HepG2 (cell line): ENCODE measurements around the gene SPACDR. TPM values are rescaled to one million over a fixed set of nuclear protein-coding genes. Genes with fewer than 3 reads are reported as not detected.

Experiments
- ATAC-seq: fragments of 200-7000 bp; cut with Tn5 transposase; 3 replicates; pipeline ENCODE4 v1.9.1; 2020; ENCODE audit warnings: mild to moderate bottlenecking, moderate library complexity
- BruUV-seq: library from RNA; stranded (reverse); fragments of 400-500 nt; replicated peaks from 2 replicates; lab custom pipeline; 2021; lab: Mats Ljungman, UMichigan
- CTCF ChIA-PET: fragments of 300-600 bp; formaldehyde crosslinking; extraction: SDS; loops from one replicate; lab custom pipeline; 2021; ENCODE audit warnings: low total read pairs, inconsistent platforms, low intra/inter-chr PET ratio; lab: Yijun Ruan, JAX
- POLR2A ChIA-PET: fragments of 350-600 bp; sonication (Branson Sonifier 250); formaldehyde crosslinking; loops from one replicate; lab custom pipeline; 2020; ENCODE audit warnings: antibody characterized with exemption, inconsistent platforms; lab: Yijun Ruan, JAX
- DNase-seq: peaks from one replicate; pipeline ENCODE4 v3.0.0-alpha.2; 2015; ENCODE audit warnings: low spot score
- FAIRE-seq: peaks from 3 replicates; lab custom pipeline; 2011; peaks lifted over from hg19 to GRCh38; lab: Jason Lieb, UNC
- H2AFZ ChIP-seq: one replicate; pipeline ENCODE4 v1.6.1; 2011; ENCODE audit warnings: low read length, inconsistent platforms
- H3K27ac ChIP-seq: fragments of 300-600 bp; 3 replicates; pipeline ENCODE4 v1.8.0; 2011; ENCODE audit warnings: mixed run types, mild to moderate bottlenecking, mixed read lengths, low read length, inconsistent platforms; ENCODE audit not compliant: insufficient read depth; ENCODE audit errors: extremely low read length
- H3K27me3 ChIP-seq, 2 experiments: fragments of 200-600 bp in 1 of 2; 2 replicates in 1 of 2; 3 replicates in 1 of 2; pipeline versions ENCODE4 v1.6.0 to v1.8.0; 2011; ENCODE audit warnings: low read length in 2 of 2, mild to moderate bottlenecking in 2 of 2, moderate library complexity in 2 of 2, inconsistent platforms in 1 of 2; ENCODE audit not compliant: insufficient read depth in 2 of 2, control insufficient read depth in 1 of 2
- H3K36me3 ChIP-seq, 2 experiments: fragments of 200-600 bp in 1 of 2; replicated peaks in 1 of 2; 2 replicates in 1 of 2; 3 replicates in 1 of 2; pipeline versions ENCODE4 v1.5.1 to v1.8.0; 2011; ENCODE audit warnings: low read length in 2 of 2, inconsistent platforms in 1 of 2; ENCODE audit not compliant: insufficient read depth in 2 of 2, control insufficient read depth in 1 of 2
- H3K4me1 ChIP-seq: 2 replicates; pipeline ENCODE4 v1.5.1; 2012; ENCODE audit warnings: low read length, inconsistent platforms; ENCODE audit not compliant: insufficient read depth
- H3K4me2 ChIP-seq: 2 replicates; pipeline ENCODE4 v1.6.0; 2011; ENCODE audit warnings: low read depth, low read length, inconsistent platforms
- H3K4me3 ChIP-seq, 3 experiments: fragments of 200-600 bp in 1 of 3; sonication (generic), shearing (Covaris generic) in 1 of 3; replicated peaks in 1 of 3; 2 replicates each; pipeline ENCODE4 v1.5.1; 2011 to 2016; ENCODE audit warnings: low read length in 3 of 3, inconsistent platforms in 2 of 3, low read depth in 2 of 3, mild to moderate bottlenecking in 2 of 3, control low read depth in 1 of 3, mixed read lengths in 1 of 3; ENCODE audit not compliant: insufficient read depth in 1 of 3
- H3K79me2 ChIP-seq: one replicate; pipeline ENCODE4 v1.6.1; 2011; ENCODE audit warnings: low read length, inconsistent platforms; ENCODE audit not compliant: insufficient read depth
- H3K9ac ChIP-seq: 2 replicates; pipeline ENCODE4 v1.6.0; 2011; ENCODE audit warnings: mild to moderate bottlenecking, low read depth, low read length, inconsistent platforms; ENCODE audit not compliant: insufficient read depth
- H3K9me3 ChIP-seq: 2 replicates; pipeline ENCODE4 v1.5.1; 2012; ENCODE audit warnings: mild to moderate bottlenecking, low read length
- H4K20me1 ChIP-seq: 2 replicates; pipeline ENCODE4 v1.6.0; 2011; ENCODE audit warnings: inconsistent platforms, mild to moderate bottlenecking, low read length, moderate library complexity; ENCODE audit not compliant: insufficient read depth
- FOXA1 ChIP-seq, 2 experiments: fragments of 450-650 bp in 1 of 2; sonication (generic) in 1 of 2; formaldehyde crosslinking in 1 of 2; IDR thresholded peaks; 2 replicates each; pipeline versions ENCODE4 v1.4.0 to v1.6.1; 2016 to 2020; ENCODE audit warnings: missing genetic modification reagents in 1 of 2
- MAZ ChIP-seq, 2 experiments: sonication (generic) in 1 of 2; formaldehyde crosslinking in 1 of 2; IDR thresholded peaks; 2 replicates each; pipeline versions ENCODE4 v1.5.0 to v1.6.1; 2012 to 2020; ENCODE audit warnings: low read depth in 2 of 2, mild to moderate bottlenecking in 2 of 2, borderline replicate concordance in 1 of 2, improper control_type of control experiment in 1 of 2, low read length in 1 of 2, missing genetic modification reagents in 1 of 2, moderate library complexity in 1 of 2
- THYN1 ChIP-seq: sonication (generic); formaldehyde crosslinking; IDR thresholded peaks from 2 replicates; pipeline ENCODE4 v1.8.1; 2023; ENCODE audit warnings: low read depth, mild to moderate bottlenecking, moderate library complexity, missing genetic modification reagents, borderline replicate concordance
- ZHX2 ChIP-seq, 2 experiments: sonication (generic) in 1 of 2; formaldehyde crosslinking in 1 of 2; IDR thresholded peaks; 2 replicates each; pipeline versions ENCODE4 v1.6.1 to v1.9.0; 2014 to 2022; ENCODE audit warnings: antibody characterized with exemption in 1 of 2, borderline replicate concordance in 1 of 2, inconsistent platforms in 1 of 2, low read depth in 1 of 2, missing genetic modification reagents in 1 of 2
- ZNF513 ChIP-seq: sonication (generic); formaldehyde crosslinking; conservative IDR thresholded peaks from 2 replicates; pipeline ENCODE4 v1.5.0; 2020; ENCODE audit warnings: missing genetic modification reagents
- ZNF839 ChIP-seq: sonication (generic); formaldehyde crosslinking; IDR thresholded peaks from 2 replicates; pipeline ENCODE4 v1.4.0; 2020; ENCODE audit warnings: missing genetic modification reagents, mild to moderate bottlenecking, borderline replicate concordance
- WGBS: methylation state at CpG from one replicate; pipeline ENCODE4 v1.1.6; 2017; ENCODE audit warnings: low lambda C conversion rate; 5-methylcytosine and 5-hydroxymethylcytosine counted together
- in situ Hi-C: cut with HindIII; loops from 2 replicates; pipeline ENCODE4 v1.10.0; 2017; ENCODE audit warnings: low pct_unique_long_range_greater_than_20kb; ENCODE audit not compliant: extremely low pct_ligation_motif_present
- intact Hi-C: fragments of 100-400 bp; cut with micrococcal nuclease; formaldehyde crosslinking; loops from one replicate; pipeline ENCODE4 v1.10.0; 2022; ENCODE audit not compliant: unreplicated experiment
- polyA plus RNA-seq, 8 experiments: library from polyadenylated mRNA; depleted of rRNA in 3 of 8; stranded (reverse) in 7 of 8; unstranded in 1 of 8; fragments of >200 nt; fragmentation: Illumina TruSeq in 4 of 8; extraction: Trizol in 4 of 8; gene quantifications; 2 replicates each; pipeline versions ENCODE4 v1.2.1 to v1.2.3, GENCODE V29; 2011 to 2016; ENCODE audit warnings: low read depth in 4 of 8, missing spikeins in 1 of 8, mixed read lengths in 1 of 8; ENCODE audit not compliant: insufficient read depth in 1 of 8
- total RNA-seq, 5 experiments: library from RNA; depleted of rRNA; stranded (reverse); fragments of >200 nt; fragmentation: Illumina TruSeq; extraction: Trizol; gene quantifications; 2 replicates each; pipeline ENCODE4 v1.2.3, GENCODE V29; 2016; ENCODE audit warnings: low read depth in 1 of 5

Gene SPACDR
- total and polyA plus RNA-seq, 2 of the 13 experiments (the other 11 are each of a cell fraction or from before 2014, with no cell fraction given) = 0.41 TPM; not detected in 1

- intact Hi-C loops (no loop called here), in situ Hi-C loops (no loop called here)
- FAIRE-seq = no peak
- no peak for DNase-seq
- Histone ChIP-seq H3K9me3 (no peaks in the 10 kb centered on the region), H3K4me2 (no peak overlapping the region), H3K27me3 (no peaks in the 10 kb centered on the region), H3K4me3 (no peak overlapping the region), H3K79me2 (no peaks in the 10 kb centered on the region)
- ATAC-seq = no peak
- POLR2A ChIA-PET = no interaction called here
- TF ChIP-seq THYN1 (CRISPR knock-in tag) = no peak
- no peak for TF ChIP-seq MAZ (IDR thresholded peaks at IDR 0.05; ENCODE audit: borderline replicate concordance, low read depth, low read length)
- TF ChIP-seq MAZ (CRISPR knock-in tag; IDR thresholded peaks at IDR 0.05; ENCODE audit: low read depth) = no peak
- TF ChIP-seq, all 625 proteins: peak for 0
- 92% methylated on average over 14 of the region's 14 CpGs for WGBS
- no peak overlapping the region for H3K27ac ChIP-seq
- peaks cover 4 to 8% of the 10 kb centered on the region in 2 experiments; a peak in 4 of 5 replicates for H3K36me3 ChIP-seq
- H4K20me1 ChIP-seq = no peaks in the 10 kb centered on the region
- no peak overlapping the region for H2AFZ ChIP-seq
- H3K9ac ChIP-seq = no peak overlapping the region
- BruUV-seq = no TSS peak
- H3K4me1 ChIP-seq = peaks cover 21% of the 10 kb centered on the region
- CTCF ChIA-PET = no interaction called here
Observed at GRCh38 chr7:100472854-100473499, 8.9 kb upstream of the SPACDR start.

- Histone ChIP-seq H3K9me3 (no peaks in the 10 kb centered on the region), H4K20me1 (no peaks in the 10 kb centered on the region), H3K4me1 (peaks cover 21% of the 10 kb centered on the region), H3K4me2 (no peak overlapping the region), H3K36me3 (peaks cover 4 to 8% of the 10 kb centered on the region in 2 experiments; a peak in 4 of 5 replicates), H3K27ac (no peak overlapping the region), H3K9ac (no peak overlapping the region), H2AFZ (no peak overlapping the region), H3K27me3 (no peaks in the 10 kb centered on the region), H3K4me3 (no peak overlapping the region), H3K79me2 (no peaks in the 10 kb centered on the region)
- intact Hi-C loops = no loop called here
- in situ Hi-C loops = no loop called here
- WGBS = 93% methylated on average over 13 of the region's 16 CpGs
- POLR2A ChIA-PET = no interaction called here
- CTCF ChIA-PET = no interaction called here
- FAIRE-seq = no peak
- no TSS peak for BruUV-seq
- ATAC-seq = no peak
- no peak for DNase-seq
- TF ChIP-seq ZNF513 (CRISPR knock-in tag) (no peak), FOXA1 (IDR thresholded peaks at IDR 0.05) (no peak), FOXA1 (CRISPR knock-in tag; IDR thresholded peaks at IDR 0.05) (no peak), ZHX2 (IDR thresholded peaks at IDR 0.05; ENCODE audit: low read depth) (no peak), ZHX2 (CRISPR knock-in tag; IDR thresholded peaks at IDR 0.05; ENCODE audit: borderline replicate concordance) (no peak), ZNF839 (no peak)
Observed at GRCh38 chr7:100472121-100472851, 8.2 kb upstream of the SPACDR start.
